GM18511 (cell line): ENCODE measurements around the gene USP36.
A peak's percentile ranks its signal among the peaks of the same experiment; 100 is the strongest.
"Not testable (repeated sequence)": the region's sequence is repeated elsewhere in the genome, so short reads cannot be mapped to it uniquely, and the experiment has no call there.

Experiments used
- ATAC-seq: cut with Tn5 transposase; IDR thresholded peaks from one replicate; pipeline ENCODE4 v1.9.1; 2021; ENCODE audit warnings: mild to moderate bottlenecking, moderate library complexity; ENCODE audit not compliant: unreplicated experiment

USP36 gene

DNA sequence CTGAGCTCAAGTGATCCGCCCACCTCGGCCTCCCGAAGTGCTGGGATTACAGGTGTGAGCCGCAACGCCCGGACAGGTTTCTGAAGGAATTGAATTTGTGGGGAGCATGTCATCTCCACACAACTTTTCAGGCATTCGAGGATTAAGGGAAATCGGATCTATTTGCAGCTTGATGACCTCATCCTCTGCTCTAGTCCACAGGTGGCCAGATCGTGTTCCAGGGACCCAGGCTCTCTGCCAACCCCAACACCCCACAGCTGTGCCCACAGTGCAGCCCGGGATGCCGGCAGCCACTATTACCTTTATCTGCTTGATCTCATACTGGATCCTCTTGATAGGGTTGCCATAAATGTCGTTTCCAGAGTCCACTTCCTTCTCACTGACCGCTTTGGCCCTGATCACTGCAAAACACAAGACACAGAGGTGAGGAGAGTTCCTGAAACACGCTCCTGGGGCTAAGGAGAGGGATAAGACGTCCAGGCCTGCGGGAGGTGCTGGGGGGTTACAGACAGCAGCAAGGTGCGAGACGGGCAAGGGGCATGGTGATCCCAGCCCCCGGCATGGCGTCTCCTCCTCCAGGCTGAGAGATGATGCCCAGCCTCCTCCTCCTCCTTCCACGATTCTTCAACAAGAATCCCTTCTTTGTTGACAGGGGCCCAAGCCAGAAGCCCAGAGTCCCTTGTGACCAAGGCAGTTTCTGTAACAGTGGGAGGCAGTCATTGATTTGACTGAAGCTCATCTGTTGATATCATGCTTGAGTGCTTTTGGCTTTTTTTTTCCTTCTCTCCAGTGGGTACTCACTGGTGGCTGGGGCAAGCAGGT is 33.1 kb upstream of the USP36 start:
- ATAC-seq = no peak

GRCh38 chr17:78872486-78872885 is 31.9 kb upstream of the USP36 start:
- no peak for ATAC-seq

- ATAC-seq = no peak
Measured at GRCh38 chr17:78870621-78871020, 30.0 kb upstream of the USP36 start.

GRCh38 chr17:78868391-78868790 is 27.8 kb upstream of the USP36 start:
- no peak for ATAC-seq

- not testable (repeated sequence) for ATAC-seq
Measured at GRCh38 chr17:78867046-78867445, 26.4 kb upstream of the USP36 start.

- ATAC-seq = no peak
Measured at GRCh38 chr17:78865682-78866390, 25.2 kb upstream of the USP36 start.

- no peak for ATAC-seq
Measured at GRCh38 chr17:78864117-78864516, 23.5 kb upstream of the USP36 start.

DNA sequence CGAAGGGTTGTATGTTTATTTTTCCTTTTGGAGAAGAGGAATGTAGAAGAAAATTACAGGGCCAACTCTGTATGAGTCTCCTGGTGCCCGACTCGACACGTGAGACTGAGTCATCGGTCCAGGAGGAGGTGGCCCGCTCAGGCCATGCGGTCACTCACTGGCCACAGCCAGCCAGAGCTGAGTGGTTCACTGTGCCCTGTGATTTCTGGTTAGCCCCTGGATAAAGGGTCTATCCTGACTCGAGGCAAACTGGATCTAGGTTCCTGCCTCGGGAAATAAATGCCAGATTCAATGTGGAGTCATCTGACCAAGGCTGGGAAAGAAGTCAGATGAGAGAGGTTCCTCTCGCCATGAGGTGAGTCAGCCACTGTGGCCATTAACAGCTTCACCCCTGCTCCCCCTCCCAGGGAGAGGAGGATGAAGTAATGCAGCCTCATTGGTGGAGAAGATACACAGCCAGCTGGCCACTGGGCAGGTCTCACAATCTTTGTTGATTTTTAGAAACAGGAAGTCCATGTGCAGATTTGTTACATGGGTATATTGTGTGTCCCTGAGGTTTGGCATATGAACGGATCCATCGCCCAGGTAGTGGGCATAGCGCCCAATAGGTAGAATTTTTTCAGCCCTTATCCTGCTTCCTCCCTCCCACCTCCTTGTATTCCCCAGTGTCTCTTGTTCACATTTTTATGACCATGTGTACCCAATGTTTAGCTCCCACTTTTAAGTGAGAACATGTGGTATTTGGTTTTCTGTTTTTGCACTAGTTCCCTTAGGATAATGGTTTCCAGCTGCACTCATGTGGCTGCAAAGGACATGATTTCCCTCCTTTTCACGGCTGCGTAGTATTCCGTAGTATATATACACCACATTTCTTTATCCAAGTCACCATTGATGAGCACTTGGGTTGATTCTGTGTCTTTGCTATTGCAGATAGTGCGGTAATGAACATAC is 21.7 kb upstream of the USP36 start:
- no peak for ATAC-seq

GRCh38 chr17:78861229-78861628 is 20.6 kb upstream of the USP36 start:
- no peak for ATAC-seq

DNA sequence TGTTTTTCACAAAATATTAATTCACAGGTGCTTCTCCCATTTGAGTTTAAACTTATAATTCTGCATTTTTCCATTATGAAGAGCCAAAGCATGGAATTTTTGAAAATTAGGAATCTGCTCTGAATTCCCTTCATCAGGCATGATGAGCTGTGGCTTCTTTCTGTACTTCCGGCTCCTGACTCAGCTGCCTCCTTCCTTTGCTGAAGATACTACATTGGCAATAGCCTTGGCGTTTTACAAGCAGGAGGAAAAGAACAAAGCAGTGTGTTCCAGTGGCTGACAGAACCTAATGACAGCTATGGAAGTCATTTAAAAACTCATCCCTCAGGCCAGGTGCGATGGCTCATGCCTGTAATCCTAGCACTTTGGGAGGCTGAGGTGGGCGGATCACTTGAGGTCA is 18.4 kb upstream of the USP36 start:
- no peak for ATAC-seq

GRCh38 chr17:78857266-78857665 is 16.7 kb upstream of the USP36 start:
- no peak for ATAC-seq

- no peak for ATAC-seq
Measured at GRCh38 chr17:78855561-78856165, 15.0 kb upstream of the USP36 start.

- no peak for ATAC-seq
Measured at GRCh38 chr17:78854508-78854907, 13.9 kb upstream of the USP36 start.

GRCh38 chr17:78853926-78854394 is 13.3 kb upstream of the USP36 start:
- no peak for ATAC-seq

DNA sequence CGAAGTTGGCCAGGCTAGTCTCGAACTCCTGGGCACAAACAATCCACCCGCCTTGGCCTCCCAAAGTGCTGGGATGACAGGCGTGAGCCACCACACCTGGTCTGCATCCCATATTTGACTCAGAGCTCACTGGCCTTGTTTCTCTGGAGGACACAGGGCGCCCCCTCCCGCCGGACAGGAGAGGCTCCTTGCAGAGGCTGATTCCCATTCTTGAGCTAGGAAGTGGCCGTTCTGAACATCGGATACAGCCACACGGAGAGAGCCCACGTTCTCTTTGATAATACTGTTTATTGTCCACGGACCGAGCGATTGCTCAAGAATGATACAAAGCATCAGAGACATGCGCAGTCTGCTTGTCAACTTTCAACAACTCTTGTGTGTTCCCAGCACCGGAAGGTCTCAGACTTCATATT is 12.1 kb upstream of the USP36 start:
- no peak for ATAC-seq

DNA sequence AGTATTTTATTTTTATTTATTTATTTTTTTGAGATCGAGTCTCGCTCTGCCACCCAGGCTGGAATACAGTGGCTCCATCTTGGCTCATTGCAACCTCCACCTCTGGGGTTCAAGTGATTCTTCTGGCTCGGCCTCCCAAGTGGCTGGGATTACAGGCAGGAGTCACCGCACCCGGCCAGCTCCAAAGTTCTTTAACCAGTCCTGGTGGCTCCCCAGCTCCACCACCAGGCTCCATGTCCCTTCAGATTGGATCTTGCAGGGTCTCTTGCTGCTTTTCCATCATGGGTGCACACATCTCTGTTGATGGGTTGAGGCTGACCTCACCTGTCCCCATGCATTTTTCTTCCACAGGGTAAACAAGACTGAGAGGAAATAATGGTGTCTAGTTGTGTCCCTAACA is 8.4 kb upstream of the USP36 start:
- ATAC-seq = no peak

DNA sequence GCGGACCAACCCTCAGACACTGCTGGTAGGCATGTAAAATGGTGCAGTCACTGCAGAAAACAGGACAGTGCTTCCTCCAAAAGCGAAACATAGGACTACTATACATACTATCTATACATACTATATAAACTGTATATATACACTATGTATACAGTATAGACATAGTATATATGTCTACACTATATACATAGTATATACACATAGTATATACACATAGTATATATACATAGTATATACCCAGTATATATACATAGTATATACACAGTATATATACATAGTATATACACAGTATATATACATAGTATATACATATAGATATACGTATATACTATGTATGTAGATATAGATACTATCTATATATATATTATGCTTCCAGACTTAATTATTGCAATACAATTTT is 6.4 kb upstream of the USP36 start:
- ATAC-seq = no peak

- ATAC-seq = no peak
Measured at GRCh38 chr17:78844301-78845005, 3.8 kb upstream of the USP36 start.

- ATAC-seq = no peak
Measured at GRCh38 chr17:78842881-78843565, 2.4 kb upstream of the USP36 start.

GRCh38 chr17:78840530-78840779 is 159 bp downstream of the USP36 start:
- ATAC-seq = peak; percentile 31
